A549 (cell line): ENCODE data around the gene NAA30.

Source experiments
- CTCF ChIP-seq: fragments of >200 bp; sonication (Bioruptor Twin); formaldehyde crosslinking; IDR thresholded peaks from 3 replicates; pipeline ENCODE4 v1.5.1; 2016
- EHMT2 ChIP-seq: fragments of 200-600 bp; sonication (generic); IDR thresholded peaks from 2 replicates; pipeline ENCODE4 v1.6.1; 2016; ENCODE audit warnings: antibody characterized with exemption, low read depth, mild to moderate bottlenecking, moderate library complexity
- EP300 ChIP-seq, 2 experiments: fragments of >200 bp; sonication (Bioruptor Twin); formaldehyde crosslinking; IDR thresholded peaks; 2 replicates in 1 of 2; 3 replicates in 1 of 2; pipeline ENCODE4 v1.6.1; 2016 to 2017
- JUN ChIP-seq, 2 experiments: fragments of >200 bp; sonication (Bioruptor Twin); formaldehyde crosslinking; IDR thresholded peaks; 2 replicates in 1 of 2; 3 replicates in 1 of 2; pipeline ENCODE4 v1.6.1; 2016 to 2017
- MAFK ChIP-seq: fragments of 450-650 bp; IDR thresholded peaks from 2 replicates; pipeline ENCODE4 v1.6.1; 2014; ENCODE audit not compliant: partially characterized antibody
- PHF8 ChIP-seq: fragments of 200-600 bp; sonication (generic); IDR thresholded peaks from 2 replicates; pipeline ENCODE4 v1.6.1; 2016; ENCODE audit warnings: low read depth, mild to moderate bottlenecking, antibody characterized with exemption, moderate library complexity, borderline replicate concordance
- POLR2A ChIP-seq: IDR thresholded peaks from 2 replicates; pipeline ENCODE4 v1.6.1; 2012; ENCODE audit warnings: mild to moderate bottlenecking, low read length
- POLR2AphosphoS2 ChIP-seq: conservative IDR thresholded peaks from 2 replicates; pipeline ENCODE4 v1.6.1; 2012; ENCODE audit warnings: low read length, improper control_type of control experiment, inconsistent platforms
- RAD21 ChIP-seq, 2 experiments: fragments of >200 bp in 1 of 2; sonication (Bioruptor Twin) in 1 of 2; formaldehyde crosslinking in 1 of 2; IDR thresholded peaks in 1 of 2; conservative IDR thresholded peaks in 1 of 2; 2 replicates in 1 of 2; 3 replicates in 1 of 2; pipeline ENCODE4 v1.6.1; 2012 to 2018; ENCODE audit warnings: inconsistent platforms in 1 of 2
- RARB ChIP-seq: fragments of 250-450 bp; sonication (Bioruptor Pico); IDR thresholded peaks from 2 replicates; pipeline ENCODE4 v1.8.0; 2021; ENCODE audit warnings: mild to moderate bottlenecking, moderate library complexity
- RCOR1 ChIP-seq: fragments of 150-350 bp; IDR thresholded peaks from 2 replicates; pipeline ENCODE4 v1.6.1; 2014; ENCODE audit warnings: antibody characterized with exemption, low read length, low read depth
- REST ChIP-seq: fragments of 200-600 bp; sonication (generic); IDR thresholded peaks from 2 replicates; pipeline ENCODE4 v1.6.1; 2016; ENCODE audit warnings: antibody characterized with exemption, mild to moderate bottlenecking, moderate library complexity
- SMC3 ChIP-seq: fragments of >200 bp; sonication (Bioruptor Twin); formaldehyde crosslinking; IDR thresholded peaks from 3 replicates; pipeline ENCODE4 v1.6.1; 2018; ENCODE audit warnings: inconsistent platforms

- TF ChIP-seq CTCF (no peak), PHF8 (peak; percentile 48), POLR2A (no peak), REST (no peak), SMC3 (no peak), POLR2AphosphoS2 (no peak), EHMT2 (no peak), RAD21 (conservative IDR thresholded peaks at IDR 0.05 in 1 of 2, IDR thresholded peaks at IDR 0.05 in 1 of 2) (no peak), JUN (IDR thresholded peaks at IDR 0.05) (0 out of 5 replicates have a peak, but pooled peaks of 1 of the 2 experiments have one; percentile 6), RARB (CRISPR knock-in tag) (no peak), EP300 (IDR thresholded peaks at IDR 0.05) (no peak), RCOR1 (no peak), MAFK (no peak)
These were observed 575 bp downstream of the NAA30 start for GRCh38 chr14:57390806-57391516.
